GM21360 (cell line): Measurements from ENCODE around the gene DHRS1.
"Not testable (repeated sequence)": the region's sequence is repeated elsewhere in the genome, so short reads cannot be mapped to it uniquely, and the experiment has no call there.

Experiments
- ATAC-seq: cut with Tn5 transposase; IDR thresholded peaks from one replicate; pipeline ENCODE4 v1.9.1; 2021; ENCODE audit warnings: mild to moderate bottlenecking, moderate library complexity; ENCODE audit not compliant: unreplicated experiment

DHRS1 gene

GRCh38 chr14:24329073-24329663 is 29.6 kb upstream of the DHRS1 start:
- no peak for ATAC-seq

GRCh38 chr14:24327914-24328313 is 28.3 kb upstream of the DHRS1 start:
- not testable (repeated sequence) for ATAC-seq

- no peak for ATAC-seq
Observed at GRCh38 chr14:24327303-24327702, 27.7 kb upstream of the DHRS1 start.

- ATAC-seq: no peak
Observed at GRCh38 chr14:24325963-24326362, 26.4 kb upstream of the DHRS1 start.

GRCh38 chr14:24325041-24325530 is 25.5 kb upstream of the DHRS1 start:
- ATAC-seq: no peak

- ATAC-seq: no peak
Observed at GRCh38 chr14:24324024-24324423, 24.4 kb upstream of the DHRS1 start.

- no peak for ATAC-seq
Observed at GRCh38 chr14:24323341-24323740, 23.8 kb upstream of the DHRS1 start.

GRCh38 chr14:24322672-24323071 is 23.1 kb upstream of the DHRS1 start:
- no peak for ATAC-seq

- ATAC-seq: no peak
Observed at GRCh38 chr14:24321212-24321975, 21.8 kb upstream of the DHRS1 start.

- no peak for ATAC-seq
Observed at GRCh38 chr14:24317141-24317928, 17.8 kb upstream of the DHRS1 start.

- ATAC-seq: no peak
Observed at GRCh38 chr14:24316597-24316950, 17.0 kb upstream of the DHRS1 start.

GRCh38 chr14:24315807-24316596 is 16.4 kb upstream of the DHRS1 start:
- no peak for ATAC-seq

- no peak for ATAC-seq
Observed at GRCh38 chr14:24315243-24315806, 15.7 kb upstream of the DHRS1 start.

GRCh38 chr14:24314377-24315193 is 15.0 kb upstream of the DHRS1 start:
- ATAC-seq: no peak

- ATAC-seq: no peak
Observed at GRCh38 chr14:24313913-24314312, 14.3 kb upstream of the DHRS1 start.

- no peak for ATAC-seq
Observed at GRCh38 chr14:24312736-24313507, 13.3 kb upstream of the DHRS1 start.

- no peak for ATAC-seq
Observed at GRCh38 chr14:24311837-24312615, 12.4 kb upstream of the DHRS1 start.
